Ramos (cell line): ENCODE results near the gene ZSCAN30.
"Not testable (repeated sequence)": the region's sequence is repeated elsewhere in the genome, so short reads cannot be mapped to it uniquely, and the experiment has no call there.

ENCODE experiments used
- in situ Hi-C: fragments of 300-500 bp; cut with MboI; formaldehyde crosslinking; loops from one replicate; pipeline ENCODE4 v1.14.3; 2022; ENCODE audit warnings: low sequenced_read_pairs; ENCODE audit not compliant: unreplicated experiment

ZSCAN30 gene

GRCh38 chr18:35241448-35241804, 48.6 kb downstream of the ZSCAN30 start:
- in situ Hi-C loops, result no loop called here

- in situ Hi-C loops, result no loop called here
Observed at GRCh38 chr18:35240664-35241447, 49.2 kb downstream of the ZSCAN30 start, which contains the start of gene ZNF397. Gene ZNF397 (plus strand): TSS chr18:35241034. CDS start chr18:35242471, 1,437 bp downstream.

- in situ Hi-C loops, result no loop called here
Observed at GRCh38 chr18:35239314-35239713, 50.7 kb downstream of the ZSCAN30 start.

GRCh38 chr18:35236571-35237363, 53.3 kb downstream of the ZSCAN30 start:
- in situ Hi-C loops, result no loop called here

GRCh38 chr18:35231052-35231451, 59.0 kb downstream of the ZSCAN30 start:
- in situ Hi-C loops, result no loop called here

- in situ Hi-C loops, result loop anchor here (10.0 kb wide), 1 partner anchor 128 kb away; no protein-coding TSS in a partner anchor
Observed at GRCh38 chr18:35227254-35227653, 62.8 kb downstream of the ZSCAN30 start.

- in situ Hi-C loops, result loop anchor here (10.0 kb wide), 1 partner anchor 131 kb away; no protein-coding TSS in a partner anchor
Observed at GRCh38 chr18:35223797-35224196, 66.2 kb downstream of the ZSCAN30 start.

- in situ Hi-C loops, result loop anchor here (10.0 kb wide), 1 partner anchor 134 kb away; no protein-coding TSS in a partner anchor
Observed at GRCh38 chr18:35220424-35220823, 69.6 kb downstream of the ZSCAN30 start.

- in situ Hi-C loops, result not testable (repeated sequence)
Observed at GRCh38 chr18:35219331-35219730, 70.7 kb downstream of the ZSCAN30 start.

GRCh38 chr18:35216611-35217010, 73.4 kb downstream of the ZSCAN30 start:
- in situ Hi-C loops, result not testable (repeated sequence)

GRCh38 chr18:35215026-35215425, 75.0 kb downstream of the ZSCAN30 start:
- in situ Hi-C loops, result no loop called here

- in situ Hi-C loops, result not testable (repeated sequence)
Observed at GRCh38 chr18:35205746-35206458, 84.1 kb downstream of the ZSCAN30 start.

GRCh38 chr18:35205199-35205712, 84.8 kb downstream of the ZSCAN30 start:
- in situ Hi-C loops, result no loop called here

- in situ Hi-C loops, result no loop called here
Observed at GRCh38 chr18:35203067-35203466, 87.0 kb downstream of the ZSCAN30 start.

- in situ Hi-C loops, result no loop called here
Observed at GRCh38 chr18:35201256-35201931, 88.6 kb downstream of the ZSCAN30 start.
